Activated B cell treated with CpG ODN at 0.5 μM for 24 hours (primary cell): ENCODE measurements around the gene PACRG. TPM values are rescaled to one million over a fixed set of nuclear protein-coding genes. Genes with fewer than 3 reads are reported as not detected.

Source experiments
- ATAC-seq: fragments of 200-7000 bp; cut with Tn5 transposase; one replicate; pipeline ENCODE4 v1.10.0; 2021; ENCODE audit warnings: low read depth, mild to moderate bottlenecking, moderate library complexity
- CTCF ChIA-PET: fragments of 350-600 bp; sonication (Branson Sonifier 250); formaldehyde crosslinking; loops from one replicate; lab custom pipeline; 2021; ENCODE audit warnings: antibody characterized with exemption; lab: Charles Lee
- POLR2A ChIA-PET: fragments of 350-600 bp; sonication (Branson Sonifier 250); formaldehyde crosslinking; loops from one replicate; lab custom pipeline; 2021; ENCODE audit warnings: antibody characterized with exemption; lab: Charles Lee
- DNase-seq: peaks from one replicate; pipeline ENCODE4 v3.0.0; 2022
- H3K27ac Mint-ChIP-seq: one replicate; pipeline ENCODE4 v1.8.0; 2020; ENCODE audit warnings: mixed read lengths
- H3K27me3 Mint-ChIP-seq: one replicate; pipeline ENCODE4 v1.8.0; 2021; ENCODE audit warnings: mixed read lengths
- H3K36me3 Mint-ChIP-seq: one replicate; pipeline ENCODE4 v1.8.0; 2021; ENCODE audit warnings: low read depth, mixed read lengths
- H3K4me1 Mint-ChIP-seq: one replicate; pipeline ENCODE4 v1.8.0; 2021; ENCODE audit warnings: mixed read lengths
- H3K4me3 Mint-ChIP-seq: one replicate; pipeline ENCODE4 v1.8.0; 2020; ENCODE audit warnings: mild to moderate bottlenecking, mixed read lengths
- H3K9me3 Mint-ChIP-seq: one replicate; pipeline ENCODE4 v1.8.0; 2020; ENCODE audit warnings: mixed read lengths
- intact Hi-C: fragments of 100-400 bp; cut with micrococcal nuclease; formaldehyde crosslinking; loops from one replicate; pipeline ENCODE4 v1.15.1; 2024
- total RNA-seq: library from RNA; stranded (reverse); gene quantifications from 2 replicates; pipeline ENCODE4 v1.2.3, GENCODE V29; 2022
- TF ChIP-seq, protein P1 (sequence below): fragments of 200-600 bp; IDR thresholded peaks from one replicate; pipeline ENCODE4 v1.8.0; 2022; ENCODE audit warnings: antibody characterized with exemption, mild to moderate bottlenecking

PACRG gene
- total RNA-seq, 1 donor from 2014 or later = not detected

DNA sequence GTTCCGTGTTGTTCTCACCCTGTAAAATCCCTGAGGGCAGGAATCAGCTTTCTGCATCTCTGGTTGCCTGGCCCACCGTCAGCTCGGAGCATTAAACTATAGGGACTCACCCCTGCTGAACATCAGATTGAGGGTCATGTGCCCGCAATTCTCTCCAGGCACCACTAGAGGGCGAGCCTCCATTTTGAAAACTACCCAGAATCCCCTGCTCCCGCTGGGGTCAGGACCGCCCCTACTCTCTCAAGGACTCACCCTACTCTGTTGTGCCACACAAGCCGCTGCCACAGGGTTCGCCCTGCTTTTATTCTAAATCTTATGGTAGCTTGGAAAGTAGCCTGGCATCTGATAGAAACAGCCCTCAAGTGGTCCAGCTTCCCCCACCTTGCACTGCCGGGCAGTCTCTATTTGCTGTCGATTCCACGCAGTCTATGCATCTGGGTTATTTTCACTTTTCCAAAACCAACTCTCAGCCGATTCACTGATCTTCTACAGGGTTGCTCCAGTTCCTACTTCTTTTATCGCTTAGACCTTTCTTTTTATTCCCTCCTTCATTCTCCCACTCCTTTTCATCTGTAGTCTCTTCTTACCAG is 442.6 kb downstream of the PACRG start:
- DNase-seq = no peak
- Mint-ChIP-seq H3K27me3 (peaks cover 4% of the 10 kb centered on the region), H3K4me1 (no peaks in the 10 kb centered on the region), H3K27ac (no peak overlapping the region), H3K4me3 (no peak overlapping the region), H3K9me3 (no peaks in the 10 kb centered on the region), H3K36me3 (no peaks in the 10 kb centered on the region)
- TF ChIP-seq, protein P1, sequence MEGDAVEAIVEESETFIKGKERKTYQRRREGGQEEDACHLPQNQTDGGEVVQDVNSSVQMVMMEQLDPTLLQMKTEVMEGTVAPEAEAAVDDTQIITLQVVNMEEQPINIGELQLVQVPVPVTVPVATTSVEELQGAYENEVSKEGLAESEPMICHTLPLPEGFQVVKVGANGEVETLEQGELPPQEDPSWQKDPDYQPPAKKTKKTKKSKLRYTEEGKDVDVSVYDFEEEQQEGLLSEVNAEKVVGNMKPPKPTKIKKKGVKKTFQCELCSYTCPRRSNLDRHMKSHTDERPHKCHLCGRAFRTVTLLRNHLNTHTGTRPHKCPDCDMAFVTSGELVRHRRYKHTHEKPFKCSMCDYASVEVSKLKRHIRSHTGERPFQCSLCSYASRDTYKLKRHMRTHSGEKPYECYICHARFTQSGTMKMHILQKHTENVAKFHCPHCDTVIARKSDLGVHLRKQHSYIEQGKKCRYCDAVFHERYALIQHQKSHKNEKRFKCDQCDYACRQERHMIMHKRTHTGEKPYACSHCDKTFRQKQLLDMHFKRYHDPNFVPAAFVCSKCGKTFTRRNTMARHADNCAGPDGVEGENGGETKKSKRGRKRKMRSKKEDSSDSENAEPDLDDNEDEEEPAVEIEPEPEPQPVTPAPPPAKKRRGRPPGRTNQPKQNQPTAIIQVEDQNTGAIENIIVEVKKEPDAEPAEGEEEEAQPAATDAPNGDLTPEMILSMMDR = no peak
- CTCF ChIA-PET = interaction anchor here (0.9 to 2.7 kb wide), 3 partner anchors 12 to 787 kb away, joined by 3 to 10 read pairs (median 6); no protein-coding TSS in a partner anchor
- intact Hi-C loops = loop anchor here (10.0 kb wide), 1 partner anchor 384 kb away; no protein-coding TSS in a partner anchor
- ATAC-seq = peak; percentile 58
- POLR2A ChIA-PET = no interaction called here

GRCh38 chr6:163173741-163174140 is 446.0 kb downstream of the PACRG start:
- ATAC-seq (no peak), DNase-seq (no peak)
- Mint-ChIP-seq H3K4me3 (no peak overlapping the region), H3K36me3 (no peaks in the 10 kb centered on the region), H3K27me3 (peaks cover 8% of the 10 kb centered on the region), H3K4me1 (no peaks in the 10 kb centered on the region), H3K9me3 (no peaks in the 10 kb centered on the region), H3K27ac (no peak overlapping the region)
- TF ChIP-seq, protein P1 = no peak
- POLR2A ChIA-PET = no interaction called here
- CTCF ChIA-PET = no interaction called here
- intact Hi-C loops = loop anchor here (10.0 kb wide), 1 partner anchor 381 kb away; no protein-coding TSS in a partner anchor

DNA sequence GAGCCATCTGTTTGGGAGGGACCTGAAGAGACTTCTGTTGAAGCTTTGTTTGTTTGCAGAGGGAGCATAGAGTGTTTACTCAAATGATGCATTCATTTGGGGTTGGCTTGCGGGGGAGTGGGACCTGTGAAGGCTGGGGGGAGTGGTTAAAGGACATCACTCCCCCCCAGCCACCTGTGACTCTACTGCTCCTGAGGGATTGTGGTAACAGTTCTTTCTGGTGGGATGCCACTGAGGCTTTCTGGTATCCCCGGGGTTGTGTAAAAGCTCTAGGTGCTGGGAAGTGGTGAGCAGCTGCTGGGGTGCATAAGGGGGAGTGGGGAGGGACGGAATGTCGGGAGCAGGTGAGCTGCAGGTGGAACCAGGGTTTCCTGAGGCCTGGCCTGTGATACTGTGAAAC is 447.5 kb downstream of the PACRG start:
- TF ChIP-seq, protein P1 = no peak
- DNase-seq (no peak), ATAC-seq (no peak)
- no peak overlapping the region for H3K27ac Mint-ChIP-seq
- no peak overlapping the region for H3K4me3 Mint-ChIP-seq
- intact Hi-C loops = loop anchor here (10.0 kb wide), 1 partner anchor 380 kb away; no protein-coding TSS in a partner anchor
- no peaks in the 10 kb centered on the region for H3K4me1 Mint-ChIP-seq
- POLR2A ChIA-PET = no interaction called here
- no peaks in the 10 kb centered on the region for H3K9me3 Mint-ChIP-seq
- no peaks in the 10 kb centered on the region for H3K36me3 Mint-ChIP-seq
- peaks cover 8% of the 10 kb centered on the region for H3K27me3 Mint-ChIP-seq
- CTCF ChIA-PET = no interaction called here

DNA sequence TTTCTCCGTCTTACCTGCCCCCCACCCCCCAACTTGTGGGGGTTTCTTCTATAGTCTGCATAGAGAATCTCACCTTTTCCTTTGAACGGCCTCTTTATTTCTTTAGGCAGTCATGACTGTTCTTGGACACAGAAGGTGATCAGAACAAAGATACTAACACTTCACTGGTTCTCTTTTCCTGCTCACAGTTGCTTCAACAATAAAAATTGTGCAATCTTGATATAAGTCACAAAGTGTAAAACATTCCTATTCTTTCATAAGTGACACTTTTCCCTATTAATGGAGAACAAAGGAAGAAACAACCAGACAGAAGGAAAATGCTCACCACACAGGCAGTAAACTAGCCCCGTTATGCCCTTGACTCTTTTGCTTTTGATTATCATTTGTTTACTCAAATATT is 448.3 kb downstream of the PACRG start:
- DNase-seq (no peak), ATAC-seq (no peak)
- intact Hi-C loops = loop anchor here (10.0 kb wide), 1 partner anchor 379 kb away; no protein-coding TSS in a partner anchor
- H3K27ac Mint-ChIP-seq = no peak overlapping the region
- no peaks in the 10 kb centered on the region for H3K9me3 Mint-ChIP-seq
- peaks cover 8% of the 10 kb centered on the region for H3K27me3 Mint-ChIP-seq
- TF ChIP-seq, protein P1 = no peak
- H3K4me1 Mint-ChIP-seq = no peaks in the 10 kb centered on the region
- H3K36me3 Mint-ChIP-seq = no peaks in the 10 kb centered on the region
- POLR2A ChIA-PET = no interaction called here
- CTCF ChIA-PET = no interaction called here
- H3K4me3 Mint-ChIP-seq = no peak overlapping the region

DNA sequence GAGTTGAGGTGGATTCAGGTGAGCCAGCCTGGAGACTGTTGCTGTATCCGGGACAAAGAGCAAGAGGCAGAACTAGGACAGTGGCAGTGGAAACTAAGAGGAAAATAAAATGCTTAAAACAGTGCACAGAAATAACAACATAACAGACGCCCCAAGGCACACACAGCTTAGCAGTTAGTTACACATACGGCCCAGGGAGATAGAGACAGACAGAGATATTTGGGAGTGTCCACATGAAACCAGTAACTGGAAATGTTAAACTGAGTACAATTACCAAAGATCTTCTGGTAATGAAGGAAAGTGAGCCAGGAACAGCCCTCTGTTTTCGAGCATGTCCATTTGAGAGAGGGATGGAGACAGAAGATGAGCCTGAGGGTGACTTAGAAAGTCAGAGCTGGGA is 449.2 kb downstream of the PACRG start:
- TF ChIP-seq, protein P1 = no peak
- peaks cover 8% of the 10 kb centered on the region for H3K27me3 Mint-ChIP-seq
- H3K36me3 Mint-ChIP-seq = no peaks in the 10 kb centered on the region
- no peak overlapping the region for H3K27ac Mint-ChIP-seq
- ATAC-seq (no peak), DNase-seq (no peak)
- intact Hi-C loops = loop anchor here (10.0 kb wide), 1 partner anchor 378 kb away; no protein-coding TSS in a partner anchor
- H3K4me1 Mint-ChIP-seq = no peaks in the 10 kb centered on the region
- POLR2A ChIA-PET = no interaction called here
- CTCF ChIA-PET = no interaction called here
- H3K4me3 Mint-ChIP-seq = no peak overlapping the region
- no peaks in the 10 kb centered on the region for H3K9me3 Mint-ChIP-seq
